ENCODE measurements around the gene BICC1.

GRCh38 chr10:58840840-58841435 is 328.3 kb downstream of the BICC1 start:
- TF ChIP-seq CTCF (IDR thresholded peaks at IDR 0.05): no peak
- TF ChIP-seq REST (IDR thresholded peaks at IDR 0.05; ENCODE audit: insufficient read depth in 1 of 2, low read depth in 2 of 2, low read length in 1 of 2): no peak
- TF ChIP-seq TCF7L2 (IDR thresholded peaks at IDR 0.05; ENCODE audit: low read depth, low read length): no peak
